A673 (cell line): ENCODE measurements around the gene KCNE4.

ENCODE experiments used
- EZH2 ChIP-seq: fragments of 200-600 bp; sonication (generic); IDR thresholded peaks from 2 replicates; pipeline ENCODE4 v1.6.1; 2017; ENCODE audit warnings: borderline replicate concordance, low read depth, mild to moderate bottlenecking, mixed read lengths, antibody characterized with exemption, low read length; ENCODE audit not compliant: poor library complexity, severe bottlenecking
- TF ChIP-seq, protein P1 (sequence below): fragments of 300-800, 200-600 bp; sonication (generic); conservative IDR thresholded peaks from 2 replicates; pipeline ENCODE4 v1.5.1; 2017; ENCODE audit warnings: low read depth, mild to moderate bottlenecking, antibody characterized with exemption, low read length, moderate library complexity, mixed read lengths

DNA sequence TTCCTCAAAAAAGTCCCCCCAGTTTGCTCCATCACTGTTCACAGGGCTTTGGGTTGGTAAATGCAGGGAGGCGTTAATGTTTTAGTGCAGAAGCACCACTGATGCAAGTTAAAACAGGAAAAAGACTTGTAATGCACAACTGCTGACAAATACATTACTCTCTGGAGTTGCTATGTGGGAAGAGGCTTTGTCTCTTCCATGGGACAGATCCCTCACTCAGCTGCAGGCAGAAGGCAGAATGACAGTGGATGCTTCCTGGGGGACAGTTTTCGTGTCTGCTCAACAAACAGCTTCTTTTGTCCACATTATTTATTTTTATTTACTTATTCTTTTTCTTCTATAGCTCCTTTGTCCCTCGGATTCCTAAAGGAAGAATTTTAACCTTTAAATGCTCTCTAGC is 22.7 kb upstream of the KCNE4 start:
- TF ChIP-seq, protein P1, sequence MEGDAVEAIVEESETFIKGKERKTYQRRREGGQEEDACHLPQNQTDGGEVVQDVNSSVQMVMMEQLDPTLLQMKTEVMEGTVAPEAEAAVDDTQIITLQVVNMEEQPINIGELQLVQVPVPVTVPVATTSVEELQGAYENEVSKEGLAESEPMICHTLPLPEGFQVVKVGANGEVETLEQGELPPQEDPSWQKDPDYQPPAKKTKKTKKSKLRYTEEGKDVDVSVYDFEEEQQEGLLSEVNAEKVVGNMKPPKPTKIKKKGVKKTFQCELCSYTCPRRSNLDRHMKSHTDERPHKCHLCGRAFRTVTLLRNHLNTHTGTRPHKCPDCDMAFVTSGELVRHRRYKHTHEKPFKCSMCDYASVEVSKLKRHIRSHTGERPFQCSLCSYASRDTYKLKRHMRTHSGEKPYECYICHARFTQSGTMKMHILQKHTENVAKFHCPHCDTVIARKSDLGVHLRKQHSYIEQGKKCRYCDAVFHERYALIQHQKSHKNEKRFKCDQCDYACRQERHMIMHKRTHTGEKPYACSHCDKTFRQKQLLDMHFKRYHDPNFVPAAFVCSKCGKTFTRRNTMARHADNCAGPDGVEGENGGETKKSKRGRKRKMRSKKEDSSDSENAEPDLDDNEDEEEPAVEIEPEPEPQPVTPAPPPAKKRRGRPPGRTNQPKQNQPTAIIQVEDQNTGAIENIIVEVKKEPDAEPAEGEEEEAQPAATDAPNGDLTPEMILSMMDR: no peak
- no peak for TF ChIP-seq EZH2
